ENCODE results near the gene FAM3D.

DNA sequence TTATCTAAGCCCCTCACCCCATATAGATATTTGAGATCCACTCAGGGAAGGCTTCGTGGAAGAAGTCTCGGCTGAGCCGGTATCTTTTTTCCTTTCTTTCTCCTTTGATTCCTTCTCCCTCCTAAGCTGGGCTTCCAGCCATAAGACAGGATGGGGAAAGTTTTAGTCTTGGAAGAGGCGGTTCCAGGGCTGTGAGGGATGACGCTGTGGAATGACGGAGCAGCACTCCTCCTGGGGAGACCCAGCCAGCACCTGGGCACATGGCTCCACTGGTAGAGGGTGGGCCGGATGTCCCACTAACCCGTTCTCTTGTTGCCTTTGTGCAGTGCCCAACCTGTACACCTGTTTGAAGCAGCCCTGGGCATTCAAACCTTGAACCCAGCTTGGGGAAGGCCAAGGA lies 46.2 kb downstream of the FAM3D start:
- no peak for TF ChIP-seq CHD4 (IDR thresholded peaks at IDR 0.05; ENCODE audit: insufficient read depth, insufficient replicate concordance, low read depth, low read length, poor library complexity, severe bottlenecking)
- no peak for TF ChIP-seq MXI1 (IDR thresholded peaks at IDR 0.05; ENCODE audit: low read depth, low read length)
- no peak for TF ChIP-seq FOXJ3 (CRISPR knock-in tag; IDR thresholded peaks at IDR 0.05)
- TF ChIP-seq MEF2A (IDR thresholded peaks at IDR 0.05; ENCODE audit: control insufficient read depth, low read depth, low read length), result no peak
- TF ChIP-seq SMC3 (conservative IDR thresholded peaks at IDR 0.05; ENCODE audit: insufficient read depth, low read depth, low read length), result no peak
- TF ChIP-seq, protein P1, sequence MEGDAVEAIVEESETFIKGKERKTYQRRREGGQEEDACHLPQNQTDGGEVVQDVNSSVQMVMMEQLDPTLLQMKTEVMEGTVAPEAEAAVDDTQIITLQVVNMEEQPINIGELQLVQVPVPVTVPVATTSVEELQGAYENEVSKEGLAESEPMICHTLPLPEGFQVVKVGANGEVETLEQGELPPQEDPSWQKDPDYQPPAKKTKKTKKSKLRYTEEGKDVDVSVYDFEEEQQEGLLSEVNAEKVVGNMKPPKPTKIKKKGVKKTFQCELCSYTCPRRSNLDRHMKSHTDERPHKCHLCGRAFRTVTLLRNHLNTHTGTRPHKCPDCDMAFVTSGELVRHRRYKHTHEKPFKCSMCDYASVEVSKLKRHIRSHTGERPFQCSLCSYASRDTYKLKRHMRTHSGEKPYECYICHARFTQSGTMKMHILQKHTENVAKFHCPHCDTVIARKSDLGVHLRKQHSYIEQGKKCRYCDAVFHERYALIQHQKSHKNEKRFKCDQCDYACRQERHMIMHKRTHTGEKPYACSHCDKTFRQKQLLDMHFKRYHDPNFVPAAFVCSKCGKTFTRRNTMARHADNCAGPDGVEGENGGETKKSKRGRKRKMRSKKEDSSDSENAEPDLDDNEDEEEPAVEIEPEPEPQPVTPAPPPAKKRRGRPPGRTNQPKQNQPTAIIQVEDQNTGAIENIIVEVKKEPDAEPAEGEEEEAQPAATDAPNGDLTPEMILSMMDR (IDR thresholded peaks at IDR 0.05 in 2 of 3, conservative IDR thresholded peaks at IDR 0.05 in 1 of 3; ENCODE audit: insufficient read depth in 2 of 3, low read depth in 1 of 3, low read length in 3 of 3), result no peak
- TF ChIP-seq CHD1 (IDR thresholded peaks at IDR 0.05; ENCODE audit: low read length), result no peak
- no peak for TF ChIP-seq DPF2 (IDR thresholded peaks at IDR 0.05)
- TF ChIP-seq POLR2A (conservative IDR thresholded peaks at IDR 0.05), result no peak
- TF ChIP-seq FOXK2 (conservative IDR thresholded peaks at IDR 0.05 in 1 of 2, IDR thresholded peaks at IDR 0.05 in 1 of 2; ENCODE audit: low read depth in 2 of 2), result no peak

Measured in K562 (cell line).